HG02970 (cell line): Measurements from ENCODE around the gene SOX6.

Source experiments
- ATAC-seq: cut with Tn5 transposase; IDR thresholded peaks from one replicate; pipeline ENCODE4 v1.9.1; 2021; ENCODE audit warnings: mild to moderate bottlenecking, moderate library complexity, moderate number of reproducible peaks; ENCODE audit not compliant: unreplicated experiment, low FRiP score

The SOX6 gene

GRCh38 chr11:15976433-15977045 lies 379.8 kb downstream of the SOX6 start:
- ATAC-seq = no peak

GRCh38 chr11:15975742-15976141 lies 380.6 kb downstream of the SOX6 start:
- no peak for ATAC-seq

GRCh38 chr11:15972838-15973237 lies 383.5 kb downstream of the SOX6 start:
- ATAC-seq = no peak

GRCh38 chr11:15971215-15971546 lies 385.2 kb downstream of the SOX6 start:
- no peak for ATAC-seq

GRCh38 chr11:15970506-15971214 lies 385.7 kb downstream of the SOX6 start:
- no peak for ATAC-seq

- ATAC-seq = no peak
Measured at GRCh38 chr11:15969701-15970329, 386.5 kb downstream of the SOX6 start.

- ATAC-seq = peak; percentile 55
Measured at GRCh38 chr11:15969281-15969680, 387.1 kb downstream of the SOX6 start.

GRCh38 chr11:15968461-15969130 lies 387.8 kb downstream of the SOX6 start:
- ATAC-seq = no peak

GRCh38 chr11:15967966-15968365 lies 388.4 kb downstream of the SOX6 start:
- no peak for ATAC-seq

- no peak for ATAC-seq
Measured at GRCh38 chr11:15967166-15967565, 389.2 kb downstream of the SOX6 start.

GRCh38 chr11:15965562-15966250 lies 390.6 kb downstream of the SOX6 start:
- no peak for ATAC-seq

GRCh38 chr11:15963266-15963665 lies 393.1 kb downstream of the SOX6 start:
- ATAC-seq = no peak

- ATAC-seq = no peak
Measured at GRCh38 chr11:15958910-15959309, 397.4 kb downstream of the SOX6 start.

- ATAC-seq = no peak
Measured at GRCh38 chr11:15957234-15957633, 399.1 kb downstream of the SOX6 start.

- ATAC-seq = no peak
Measured at GRCh38 chr11:15956302-15956701, 400.0 kb downstream of the SOX6 start.

- ATAC-seq = no peak
Measured at GRCh38 chr11:15955595-15955994, 400.8 kb downstream of the SOX6 start.

GRCh38 chr11:15947681-15948648 lies 408.4 kb downstream of the SOX6 start:
- ATAC-seq = no peak

- ATAC-seq = no peak
Measured at GRCh38 chr11:15945726-15946125, 410.6 kb downstream of the SOX6 start.

GRCh38 chr11:15944460-15944859 lies 411.9 kb downstream of the SOX6 start:
- no peak for ATAC-seq
